H7 (cell line): Measurements from ENCODE around the gene THRA. TPM values are rescaled to one million over a fixed set of nuclear protein-coding genes. Genes with fewer than 3 reads are reported as not detected.

Source experiments
- DNase-seq: peaks from one replicate; pipeline ENCODE4 v3.0.0; 2012
- H3K27me3 ChIP-seq: 2 replicates; pipeline ENCODE4 v1.6.0; 2011; ENCODE audit warnings: mild to moderate bottlenecking, low read length; ENCODE audit not compliant: control insufficient read depth, insufficient read depth
- H3K36me3 ChIP-seq: replicated peaks from 2 replicates; pipeline ENCODE4 v1.5.1; 2011; ENCODE audit warnings: low read length; ENCODE audit not compliant: control insufficient read depth, insufficient read depth
- H3K4me3 ChIP-seq: 2 replicates; pipeline ENCODE4 v1.5.1; 2011; ENCODE audit warnings: low read depth, mild to moderate bottlenecking, control low read depth, low read length, moderate library complexity; ENCODE audit not compliant: insufficient read depth
- total RNA-seq: library from RNA; depleted of rRNA; stranded (reverse); fragments of >200 nt; shearing (Covaris generic); gene quantifications from 2 replicates; pipeline ENCODE4 v1.2.3, GENCODE V29; 2014

THRA gene
- total RNA-seq, 1 experiment from 2014 or later, result 15.2 TPM

DNA sequence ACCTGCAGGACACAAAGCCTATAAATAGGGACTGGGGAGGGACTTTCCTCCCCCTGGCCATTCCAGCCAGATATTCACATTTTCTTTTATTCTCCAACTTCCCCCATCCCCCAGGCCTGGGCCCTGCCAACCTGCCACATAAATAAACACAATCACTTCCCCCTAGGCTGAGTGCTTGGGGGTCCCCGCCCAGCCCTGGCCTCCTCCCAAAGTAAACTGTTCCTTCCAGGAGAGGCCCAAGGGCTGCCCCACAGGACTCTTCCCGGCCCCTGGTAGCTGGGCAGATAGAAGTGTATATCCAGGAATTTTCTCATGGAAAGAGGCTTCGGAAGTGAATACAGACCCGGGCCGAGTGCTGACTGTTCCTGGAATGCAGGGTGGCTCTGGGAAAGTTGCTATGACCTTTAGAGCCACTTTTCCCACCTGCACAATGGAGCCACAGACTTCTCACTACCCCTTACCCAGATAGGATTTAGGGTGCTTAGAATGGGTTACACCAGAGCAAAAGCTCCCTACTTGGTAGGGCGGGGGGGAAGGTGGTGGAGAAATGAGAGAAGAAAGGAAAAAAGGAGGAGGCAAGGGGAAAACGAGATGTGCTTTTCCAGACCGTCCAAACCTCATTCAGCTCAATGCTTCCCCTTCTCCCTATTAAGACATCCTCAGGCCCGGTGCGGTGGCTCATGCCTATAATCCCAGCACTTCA lies 39.0 kb upstream of the THRA start:
- DNase-seq, result peak; percentile 19
- Histone ChIP-seq H3K27me3 (no peaks in the 10 kb centered on the region), H3K36me3 (peaks cover 25% of the 10 kb centered on the region), H3K4me3 (no peak overlapping the region)

DNA sequence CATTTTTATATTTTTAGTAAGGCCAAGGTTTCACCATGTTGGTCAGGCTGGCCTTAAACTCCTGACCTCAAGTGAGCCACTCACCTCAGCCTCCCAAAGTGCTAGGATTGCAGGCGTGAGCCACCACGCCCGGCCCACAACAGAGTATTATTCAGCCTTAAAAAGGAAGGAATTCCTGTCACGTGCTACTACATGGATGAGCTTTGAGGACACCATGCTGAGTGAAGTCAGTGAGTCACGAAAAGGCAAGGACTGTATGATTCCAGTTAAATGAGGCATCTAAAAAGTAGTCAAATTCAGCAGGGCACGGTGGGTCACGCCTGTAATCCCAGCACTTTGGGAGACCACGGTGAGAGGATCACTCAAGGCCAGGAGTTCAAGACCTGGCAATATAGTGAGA lies 37.9 kb upstream of the THRA start:
- DNase-seq, result no peak
- no peak overlapping the region for H3K4me3 ChIP-seq

DNA sequence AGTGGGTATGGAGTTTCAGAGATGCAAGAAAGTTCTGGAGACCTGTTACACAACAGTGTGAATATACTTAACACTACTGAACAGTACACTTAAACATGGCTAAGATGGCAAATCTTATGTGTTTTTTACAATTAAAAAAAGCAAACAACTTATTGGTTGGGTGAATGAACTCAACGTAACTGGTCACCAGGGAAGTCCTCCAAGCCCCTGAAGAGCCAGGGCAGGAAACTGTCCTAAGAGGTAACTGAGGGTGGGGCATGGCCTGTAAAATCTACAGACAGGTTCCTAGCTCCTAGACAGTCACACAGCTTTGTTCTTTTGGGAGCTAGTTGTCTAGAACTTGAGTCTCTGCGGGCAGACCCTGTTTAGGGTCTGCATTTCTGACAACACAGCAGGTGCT lies 37.2 kb upstream of the THRA start:
- no peaks in the 10 kb centered on the region for H3K27me3 ChIP-seq
- DNase-seq, result no peak
- peaks cover 28% of the 10 kb centered on the region for H3K36me3 ChIP-seq
- H3K4me3 ChIP-seq, result no peak overlapping the region

More for the DNA sequence above, 37.9 kb upstream of the THRA start:
- H3K36me3 ChIP-seq, result peaks cover 30% of the 10 kb centered on the region
- H3K27me3 ChIP-seq, result no peaks in the 10 kb centered on the region

DNA sequence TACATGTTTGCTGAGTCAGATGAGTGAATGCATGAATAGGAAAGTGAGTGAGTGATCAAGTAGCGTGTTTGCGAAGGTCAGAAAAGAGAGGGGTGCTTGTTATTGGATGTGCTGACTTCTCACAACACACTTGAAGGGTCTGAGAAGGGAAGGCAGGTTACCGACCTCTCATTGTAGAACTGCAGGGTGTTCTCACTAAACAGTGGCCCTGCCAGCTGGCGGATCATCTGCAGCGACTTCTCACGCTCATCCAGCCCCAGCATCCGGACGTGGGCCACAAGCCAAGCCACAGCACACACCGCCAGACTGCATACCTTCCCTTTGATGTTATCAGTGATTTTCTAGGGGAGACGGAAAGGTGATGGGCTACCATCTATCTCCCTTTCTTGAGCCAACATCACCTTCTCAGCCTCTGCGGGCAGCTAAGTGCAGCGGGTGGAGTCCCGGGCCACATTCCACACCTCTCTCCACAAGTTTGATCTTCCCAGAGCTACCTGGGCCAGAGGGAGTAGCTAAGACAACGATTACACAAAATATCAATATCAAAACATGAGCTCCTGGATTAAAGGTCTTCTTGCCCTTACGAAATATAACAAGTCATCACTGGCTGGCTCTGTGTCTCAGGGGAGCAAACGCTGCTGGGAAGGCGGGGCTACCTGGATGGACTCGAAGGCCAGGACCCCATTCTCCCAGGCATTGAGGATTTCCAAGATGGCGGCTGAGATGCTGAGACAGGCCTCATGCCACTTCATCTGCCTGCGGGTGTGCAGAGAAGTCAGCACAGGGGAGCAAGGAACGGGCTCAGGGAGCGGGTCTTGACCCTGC lies 36.6 kb upstream of the THRA start:
- peaks cover 29% of the 10 kb centered on the region for H3K36me3 ChIP-seq
- no peak overlapping the region for H3K4me3 ChIP-seq
- H3K27me3 ChIP-seq, result no peaks in the 10 kb centered on the region
- no peak for DNase-seq

DNA sequence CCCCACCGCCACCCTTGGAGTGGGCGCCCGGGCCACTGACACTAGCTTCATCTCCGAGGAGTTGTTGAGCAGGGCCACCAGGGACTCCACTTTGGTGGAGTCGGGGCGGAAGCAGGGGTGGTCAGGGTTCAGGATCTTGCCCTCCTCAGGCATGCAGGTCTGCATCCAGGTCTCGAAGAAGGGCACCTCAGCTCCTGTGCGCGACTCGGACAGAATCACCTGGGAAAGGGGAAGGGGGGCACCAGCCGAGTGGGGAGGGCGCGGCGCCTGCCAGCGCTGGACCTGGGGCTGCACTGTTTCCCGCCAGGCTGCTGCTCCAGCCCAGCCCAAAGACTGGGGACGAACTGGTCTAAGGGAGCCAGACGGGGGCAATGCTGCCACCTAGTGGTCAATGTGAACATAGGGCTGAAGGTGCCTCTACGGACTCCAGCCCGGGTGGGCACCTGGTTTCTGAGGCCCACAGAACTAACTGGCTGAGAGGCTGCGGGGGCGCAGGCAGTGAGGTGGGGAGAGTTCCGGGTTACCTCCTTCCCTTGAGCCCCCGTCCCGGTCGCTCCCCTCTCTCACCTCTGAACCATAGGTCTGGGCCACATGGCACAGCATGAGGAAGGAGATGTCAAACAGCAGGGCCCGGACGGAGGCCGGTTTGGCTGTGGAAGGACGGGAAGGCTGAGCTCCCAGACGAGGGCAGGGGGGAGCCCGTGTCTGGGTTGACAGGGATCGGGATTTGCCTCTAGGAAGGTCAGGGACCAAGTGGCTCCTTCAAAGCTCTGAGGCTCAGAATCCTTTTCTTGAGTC lies 35.8 kb upstream of the THRA start:
- no peak overlapping the region for H3K4me3 ChIP-seq
- DNase-seq, result peak; percentile 97
- peaks cover 34% of the 10 kb centered on the region for H3K36me3 ChIP-seq
- H3K27me3 ChIP-seq, result no peaks in the 10 kb centered on the region

DNA sequence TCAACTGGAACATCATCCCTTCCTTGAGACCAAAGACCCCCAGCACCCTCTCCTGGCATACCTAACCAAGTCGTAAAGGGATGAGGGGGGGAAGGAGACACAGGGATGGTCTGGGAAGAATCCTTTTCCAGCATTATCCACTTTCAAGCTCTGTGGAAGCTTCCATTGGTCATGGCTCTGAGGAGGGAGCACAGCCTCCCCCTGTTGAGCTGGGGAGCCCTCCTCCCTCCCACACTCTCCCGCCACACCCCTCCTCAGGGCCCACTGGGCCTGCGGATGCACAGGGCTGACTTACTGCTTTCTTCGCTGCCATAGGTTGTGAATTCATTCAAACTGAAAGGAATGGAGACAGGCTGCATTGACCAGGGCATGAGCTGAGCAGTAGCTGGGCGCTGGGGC lies 35.2 kb upstream of the THRA start:
- Histone ChIP-seq H3K36me3 (peaks cover 33% of the 10 kb centered on the region), H3K27me3 (no peaks in the 10 kb centered on the region), H3K4me3 (no peak overlapping the region)
- DNase-seq, result no peak

DNA sequence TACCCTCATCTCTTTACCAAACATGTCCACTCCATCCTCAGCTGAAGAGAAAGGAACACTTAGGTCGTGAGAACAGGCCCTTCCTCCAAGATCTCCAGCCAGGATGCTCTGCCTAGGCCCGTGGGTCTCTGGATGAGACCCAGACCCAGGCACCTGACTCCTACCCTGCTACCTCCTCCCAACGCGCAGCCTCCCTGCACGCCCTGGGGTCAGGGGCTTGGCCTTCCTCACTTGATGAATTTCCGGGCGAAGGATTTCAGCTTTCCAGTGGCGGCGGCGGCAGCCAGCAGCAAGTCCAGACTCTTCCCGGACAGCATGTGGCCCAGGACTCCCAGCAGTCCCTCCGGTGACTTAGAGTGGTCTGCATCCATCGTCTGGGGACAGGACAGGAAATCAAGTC lies 34.2 kb upstream of the THRA start:
- H3K36me3 ChIP-seq, result peaks cover 36% of the 10 kb centered on the region
- H3K27me3 ChIP-seq, result no peaks in the 10 kb centered on the region
- DNase-seq, result peak; percentile 19
- no peak overlapping the region for H3K4me3 ChIP-seq

DNA sequence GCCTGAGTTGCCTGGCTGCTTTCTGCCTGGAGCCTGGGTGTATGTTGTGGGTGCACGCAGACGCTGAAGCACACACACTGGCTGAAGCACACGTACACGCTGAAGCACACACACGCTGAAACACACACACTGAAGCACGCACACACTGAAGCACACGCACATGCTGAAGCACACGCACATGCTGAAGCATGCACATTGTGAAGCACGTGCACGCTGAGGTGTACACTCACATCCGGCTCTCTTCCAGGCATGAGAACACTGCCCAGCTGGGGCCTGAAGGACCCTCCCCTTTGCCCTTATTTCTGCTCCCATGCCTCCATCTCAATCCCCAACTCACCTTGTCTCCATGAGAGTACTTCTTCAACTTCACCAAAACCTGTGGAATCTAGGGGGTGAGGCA lies 31.1 kb upstream of the THRA start:
- H3K4me3 ChIP-seq, result no peak overlapping the region
- DNase-seq, result no peak
- H3K36me3 ChIP-seq, result peaks cover 33% of the 10 kb centered on the region
- no peaks in the 10 kb centered on the region for H3K27me3 ChIP-seq

DNA sequence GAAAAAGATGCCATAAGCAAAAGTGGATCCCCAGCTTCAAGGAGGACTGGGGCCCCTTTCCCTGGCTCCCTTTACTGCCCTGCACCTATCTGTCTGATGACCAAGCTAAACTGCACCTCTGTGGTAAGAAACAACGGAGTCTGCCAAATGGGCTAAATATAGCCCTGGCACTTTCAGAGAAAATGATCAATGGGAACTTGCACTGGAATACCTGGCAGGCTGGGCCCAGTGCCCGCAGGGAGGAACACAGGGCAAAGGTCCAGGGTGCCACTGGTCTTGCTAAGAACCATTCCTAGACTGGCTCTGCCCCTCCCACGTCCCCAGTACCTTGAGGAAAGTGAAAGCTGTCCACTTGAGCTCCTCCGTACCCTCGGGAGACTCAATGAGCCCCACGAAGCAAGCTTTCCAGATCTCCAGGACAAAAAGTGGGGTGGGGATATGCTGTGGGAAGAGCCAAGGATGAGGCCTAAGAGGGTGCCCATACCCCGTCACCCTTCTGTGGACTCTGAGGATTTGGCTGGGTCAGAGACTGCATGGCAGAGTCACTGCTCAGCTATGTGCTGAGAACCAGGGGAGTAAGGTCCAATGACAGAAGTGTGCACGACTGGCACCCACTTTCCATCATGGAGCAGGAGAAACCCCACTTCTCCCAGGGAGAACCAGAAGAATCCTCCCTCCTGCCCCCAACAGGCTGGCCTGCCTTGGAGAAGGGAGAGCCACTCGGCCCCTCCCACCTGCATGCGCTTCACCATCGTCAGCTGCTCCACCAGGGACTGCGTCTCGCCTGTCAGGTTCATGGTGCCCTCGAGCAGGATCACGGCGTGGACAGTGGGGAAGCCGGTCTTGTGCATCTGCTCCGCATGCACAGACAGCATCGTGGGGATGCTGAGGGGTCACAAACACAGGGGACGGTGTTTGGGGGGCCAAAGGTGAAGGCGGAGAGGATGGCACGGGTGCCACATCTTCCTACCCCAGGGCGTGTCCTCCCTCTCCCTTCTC lies 30.1 kb upstream of the THRA start:
- H3K4me3 ChIP-seq, result no peak overlapping the region
- H3K36me3 ChIP-seq, result peaks cover 33% of the 10 kb centered on the region
- DNase-seq, result no peak
- H3K27me3 ChIP-seq, result no peaks in the 10 kb centered on the region

DNA sequence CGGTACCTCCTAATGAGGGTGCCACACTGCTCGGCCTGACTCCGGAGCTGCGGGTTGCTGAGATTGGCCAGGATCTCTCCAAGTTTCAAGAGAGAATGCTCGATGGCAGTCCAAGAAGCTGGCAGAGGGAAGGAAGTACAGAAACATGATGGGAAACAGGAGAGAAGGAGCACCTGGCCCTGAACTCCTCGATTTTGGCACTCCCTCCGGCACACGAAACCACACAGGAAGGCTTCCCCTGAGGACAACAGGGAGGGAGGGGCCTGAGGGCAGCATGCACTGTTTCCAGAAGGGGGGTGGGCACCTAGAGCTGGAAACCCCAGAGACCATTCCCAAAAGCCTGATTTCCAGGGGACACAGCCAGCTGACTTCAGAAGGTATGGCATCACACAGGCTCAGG lies 29.4 kb upstream of the THRA start:
- no peak for DNase-seq
- Histone ChIP-seq H3K27me3 (no peaks in the 10 kb centered on the region), H3K4me3 (no peak overlapping the region), H3K36me3 (peaks cover 33% of the 10 kb centered on the region)

DNA sequence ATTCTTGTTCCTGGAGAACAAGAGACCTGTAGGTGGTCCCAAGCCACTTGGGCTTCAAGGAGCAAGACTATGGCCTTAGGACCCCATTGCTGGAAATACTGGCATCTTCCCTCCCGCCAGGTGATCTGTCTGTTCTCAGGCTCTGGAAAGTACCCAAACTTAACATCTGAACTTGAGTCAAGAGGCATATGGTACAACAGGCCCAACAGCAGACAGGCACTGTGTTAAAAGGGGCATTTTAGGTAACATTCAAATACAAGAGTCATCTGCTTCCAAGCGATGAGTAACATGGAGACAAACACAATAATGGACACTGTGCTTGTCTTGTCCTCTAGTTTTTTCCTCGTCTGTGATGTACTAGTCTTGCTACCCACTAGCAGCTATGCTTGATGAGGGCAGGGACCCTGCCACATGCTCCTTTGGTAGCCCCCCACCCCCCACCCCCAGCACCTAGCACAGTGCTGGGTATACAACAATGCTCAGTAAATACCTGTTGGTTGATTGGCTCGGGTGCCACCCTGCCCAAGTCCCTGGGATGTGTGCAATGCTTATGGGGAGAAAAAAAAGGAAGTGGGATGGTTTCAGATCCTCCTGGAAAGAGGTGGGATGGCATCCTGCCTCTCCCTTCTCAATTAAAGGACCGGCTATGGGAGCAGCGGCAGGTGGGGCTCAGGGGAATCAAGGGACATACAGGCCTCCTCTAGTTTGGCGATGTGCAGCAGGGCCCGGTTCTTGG lies 28.2 kb upstream of the THRA start:
- H3K36me3 ChIP-seq, result peaks cover 25% of the 10 kb centered on the region
- no peak overlapping the region for H3K4me3 ChIP-seq
- no peak for DNase-seq

DNA sequence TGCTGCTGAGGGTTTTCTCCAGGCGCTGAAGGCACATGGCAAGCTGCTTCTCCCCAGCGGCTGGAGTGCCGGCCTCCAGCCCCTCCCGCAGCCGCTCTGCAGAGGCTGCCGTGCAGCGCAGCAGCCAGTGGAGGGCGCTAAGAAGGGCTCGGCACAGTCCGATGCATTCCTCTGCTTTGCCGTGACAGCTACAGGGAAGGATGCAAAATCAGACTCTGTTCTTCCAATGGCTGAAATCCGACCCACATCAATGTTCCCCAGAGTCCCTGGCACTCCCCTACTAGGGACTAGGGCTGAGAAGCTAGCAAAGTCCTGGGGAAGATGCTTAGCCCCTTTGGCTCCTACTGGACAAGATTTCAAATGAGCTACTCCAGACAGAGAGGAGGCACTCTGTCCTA lies 27.6 kb upstream of the THRA start:
- peak; percentile 94 for DNase-seq
- H3K27me3 ChIP-seq, result no peaks in the 10 kb centered on the region
- no peak overlapping the region for H3K4me3 ChIP-seq
- H3K36me3 ChIP-seq, result peaks cover 24% of the 10 kb centered on the region

More for the DNA sequence above, 28.2 kb upstream of the THRA start:
- no peaks in the 10 kb centered on the region for H3K27me3 ChIP-seq

DNA sequence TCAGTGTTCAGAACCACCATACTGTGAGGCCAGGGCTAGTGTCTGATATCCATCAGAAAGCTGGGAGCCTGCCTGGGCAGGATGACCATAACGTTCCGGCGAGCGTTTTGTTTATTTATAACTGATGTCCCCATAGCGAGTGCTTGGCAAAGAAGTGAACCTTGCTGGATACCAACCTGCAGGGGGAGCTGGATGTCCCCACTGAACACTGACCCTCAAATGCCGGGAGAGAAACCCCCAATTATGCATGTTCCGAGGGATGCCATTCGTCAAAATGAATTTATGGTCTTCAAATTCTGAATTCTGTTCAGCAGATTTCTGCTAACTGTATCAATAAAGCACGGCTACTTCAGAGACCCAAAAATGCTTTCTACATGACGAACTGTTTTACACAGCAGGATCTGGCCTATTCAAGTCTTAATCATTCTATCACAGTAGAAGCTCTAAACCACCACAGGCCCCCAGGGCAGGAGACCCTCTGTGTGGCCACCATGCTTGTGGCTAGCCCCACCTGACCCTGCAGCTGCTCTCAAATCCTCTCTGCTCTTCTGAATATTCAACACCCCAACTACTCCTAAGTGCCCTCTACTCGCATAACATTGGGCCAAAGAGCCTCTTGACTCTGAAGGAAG lies 23.8 kb upstream of the THRA start:
- Histone ChIP-seq H3K4me3 (no peak overlapping the region), H3K27me3 (no peaks in the 10 kb centered on the region), H3K36me3 (peaks cover 3% of the 10 kb centered on the region)
- peak; percentile 79 for DNase-seq
